HT1080 (cell line): ENCODE data around the gene AQP1. TPM values are rescaled to one million over a fixed set of nuclear protein-coding genes. Genes with fewer than 3 reads are reported as not detected.

Source experiments
- DNase-seq: peaks from one replicate; pipeline ENCODE4 v3.0.0-alpha.2; 2015; ENCODE audit warnings: low read depth
- total RNA-seq: library from RNA; depleted of rRNA; stranded (reverse); fragments of >200 nt; shearing (Covaris generic); gene quantifications from 2 replicates; pipeline ENCODE4 v1.2.3, GENCODE V29; 2014

Gene AQP1
- total RNA-seq, 1 experiment from 2014 or later: not detected

DNA sequence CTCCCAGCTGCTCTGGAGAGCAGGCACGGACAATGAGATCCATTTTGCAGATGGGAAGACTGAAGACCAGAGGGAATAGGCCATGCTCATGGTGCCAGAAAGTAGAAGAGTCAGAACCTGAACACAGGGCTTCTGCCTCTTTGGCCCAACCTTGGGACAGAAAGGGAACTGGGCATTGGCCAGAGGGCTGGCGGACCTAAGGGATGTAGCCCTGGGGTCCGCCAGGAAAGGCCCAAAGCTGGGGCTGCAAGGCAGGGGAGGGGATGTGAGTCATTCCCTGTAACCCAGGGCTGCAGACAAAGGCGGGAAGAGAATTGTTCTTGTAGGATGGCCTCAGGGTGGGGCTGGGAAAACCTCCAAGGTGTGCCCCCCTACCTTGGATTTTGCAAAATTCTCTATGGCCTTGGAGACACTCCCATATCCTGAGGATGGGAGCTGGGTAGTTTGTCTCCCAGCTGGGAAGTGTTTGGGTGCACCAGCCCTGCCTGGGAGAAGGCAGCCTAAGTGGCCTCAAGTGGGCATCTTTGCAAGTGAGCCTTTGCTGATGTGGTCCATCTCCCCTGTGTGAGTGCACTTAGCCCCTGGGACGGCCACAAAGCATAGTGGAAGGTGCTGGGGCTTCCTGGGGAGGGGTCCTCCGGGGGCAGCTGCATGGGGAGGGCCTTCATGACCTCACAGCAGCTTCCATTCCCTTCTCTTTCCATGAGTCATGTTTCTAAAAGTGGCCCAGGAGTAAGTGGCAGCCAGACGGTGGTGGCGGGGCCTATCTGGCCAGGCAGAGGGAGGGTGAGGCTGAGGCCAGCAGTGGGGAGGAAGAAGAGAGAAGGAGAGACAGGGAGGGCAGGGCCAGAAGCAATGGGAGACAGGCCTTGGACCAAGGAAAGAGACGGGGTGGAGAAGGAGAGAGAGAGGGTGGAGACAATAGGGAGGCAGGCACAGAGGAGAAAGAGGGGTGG lies 9.2 kb downstream of the AQP1 start:
- peak; percentile 63 for DNase-seq

GRCh38 chr7:30921540-30922401 lies 10.1 kb downstream of the AQP1 start:
- DNase-seq: no peak

DNA sequence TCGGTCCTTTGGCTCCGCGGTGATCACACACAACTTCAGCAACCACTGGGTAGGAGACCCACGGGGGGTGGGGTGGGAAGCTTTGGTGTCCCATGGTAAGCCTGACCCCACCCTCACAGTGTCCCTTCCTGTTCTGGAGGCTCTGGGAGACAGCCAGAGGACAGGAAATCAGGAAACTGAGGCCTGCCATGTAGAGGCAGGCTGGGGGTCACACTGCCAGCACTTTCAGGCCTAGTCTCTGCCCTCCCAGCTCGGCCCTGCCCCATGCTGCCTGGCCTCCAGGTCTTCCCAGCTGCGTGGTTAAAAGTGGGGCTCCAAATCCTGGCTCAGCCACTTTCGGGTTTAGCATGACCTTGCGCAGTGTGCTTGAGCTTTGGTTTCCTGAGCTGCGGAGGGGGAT lies 10.9 kb downstream of the AQP1 start:
- no peak for DNase-seq

- DNase-seq: no peak
These were observed 11.5 kb downstream of the AQP1 start for GRCh38 chr7:30923009-30923773.

DNA sequence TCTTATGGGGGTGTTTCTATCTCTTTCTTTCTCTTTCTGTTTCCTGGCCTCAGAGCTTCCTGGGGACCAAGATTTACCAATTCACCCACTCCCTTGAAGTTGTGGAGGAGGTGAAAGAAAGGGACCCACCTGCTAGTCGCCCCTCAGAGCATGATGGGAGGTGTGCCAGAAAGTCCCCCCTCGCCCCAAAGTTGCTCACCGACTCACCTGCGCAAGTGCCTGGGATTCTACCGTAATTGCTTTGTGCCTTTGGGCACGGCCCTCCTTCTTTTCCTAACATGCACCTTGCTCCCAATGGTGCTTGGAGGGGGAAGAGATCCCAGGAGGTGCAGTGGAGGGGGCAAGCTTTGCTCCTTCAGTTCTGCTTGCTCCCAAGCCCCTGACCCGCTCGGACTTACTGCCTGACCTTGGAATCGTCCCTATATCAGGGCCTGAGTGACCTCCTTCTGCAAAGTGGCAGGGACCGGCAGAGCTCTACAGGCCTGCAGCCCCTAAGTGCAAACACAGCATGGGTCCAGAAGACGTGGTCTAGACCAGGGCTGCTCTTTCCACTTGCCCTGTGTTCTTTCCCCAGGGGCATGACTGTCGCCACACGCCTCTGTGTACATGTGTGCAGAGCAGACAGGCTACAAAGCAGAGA lies 12.2 kb downstream of the AQP1 start:
- no peak for DNase-seq

DNA sequence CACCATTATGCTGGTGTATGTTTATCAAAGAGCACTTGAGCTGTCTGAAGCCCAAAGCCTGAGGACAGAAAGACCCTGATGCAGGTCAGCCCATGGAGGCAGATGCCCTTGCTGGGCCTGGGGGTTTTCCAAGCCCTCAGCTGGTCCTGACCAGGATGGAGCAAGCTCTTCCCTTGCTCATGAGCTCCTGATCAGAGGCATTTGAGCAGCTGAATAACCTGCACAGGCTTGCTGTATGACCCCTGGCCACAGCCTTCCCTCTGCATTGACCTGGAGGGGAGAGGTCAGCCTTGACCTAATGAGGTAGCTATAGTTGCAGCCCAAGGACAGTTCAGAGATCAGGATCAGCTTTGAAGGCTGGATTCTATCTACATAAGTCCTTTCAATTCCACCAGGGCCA lies 13.0 kb downstream of the AQP1 start:
- no peak for DNase-seq

DNA sequence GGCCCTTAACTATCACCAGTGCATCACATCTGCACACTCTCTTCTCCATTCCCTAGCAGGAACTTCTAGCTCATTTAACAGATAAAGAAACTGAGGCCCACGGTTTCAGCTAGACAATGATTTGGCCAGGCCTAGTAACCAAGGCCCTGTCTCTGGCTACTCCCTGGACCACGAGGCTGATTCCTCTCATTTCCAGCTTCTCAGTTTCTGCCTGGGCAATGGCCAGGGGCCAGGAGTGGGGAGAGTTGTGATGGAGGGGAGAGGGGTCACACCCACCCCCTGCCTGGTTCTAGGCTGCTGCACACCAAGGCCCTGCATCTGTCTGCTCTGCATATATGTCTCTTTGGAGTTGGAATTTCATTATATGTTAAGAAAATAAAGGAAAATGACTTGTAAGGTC lies 13.5 kb downstream of the AQP1 start:
- no peak for DNase-seq

GRCh38 chr7:30925913-30926312 lies 14.3 kb downstream of the AQP1 start:
- no peak for DNase-seq

- no peak for DNase-seq
These were observed 14.7 kb downstream of the AQP1 start for GRCh38 chr7:30926313-30926712.

DNA sequence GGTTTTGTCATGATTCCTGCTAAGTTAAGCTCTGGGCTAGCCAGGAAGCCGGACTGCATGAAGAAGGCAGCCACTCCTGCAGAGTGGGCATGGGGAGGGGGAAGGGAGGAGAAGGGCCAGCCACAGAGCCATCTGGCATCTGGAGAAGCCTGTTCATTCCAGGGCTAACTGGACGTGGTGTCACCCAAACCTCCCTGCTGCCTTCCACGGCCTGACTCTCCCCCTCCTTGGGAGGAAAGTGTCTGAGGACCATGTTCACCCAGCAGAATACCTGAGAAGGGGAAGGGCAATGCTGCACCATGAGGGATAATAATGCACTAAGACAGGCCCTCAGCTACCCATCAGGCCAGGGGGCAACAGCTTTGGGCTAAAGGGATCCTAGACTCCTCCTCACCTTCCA lies 15.4 kb downstream of the AQP1 start:
- no peak for DNase-seq

- DNase-seq: no peak
These were observed 15.9 kb downstream of the AQP1 start for GRCh38 chr7:30927559-30927958.

DNA sequence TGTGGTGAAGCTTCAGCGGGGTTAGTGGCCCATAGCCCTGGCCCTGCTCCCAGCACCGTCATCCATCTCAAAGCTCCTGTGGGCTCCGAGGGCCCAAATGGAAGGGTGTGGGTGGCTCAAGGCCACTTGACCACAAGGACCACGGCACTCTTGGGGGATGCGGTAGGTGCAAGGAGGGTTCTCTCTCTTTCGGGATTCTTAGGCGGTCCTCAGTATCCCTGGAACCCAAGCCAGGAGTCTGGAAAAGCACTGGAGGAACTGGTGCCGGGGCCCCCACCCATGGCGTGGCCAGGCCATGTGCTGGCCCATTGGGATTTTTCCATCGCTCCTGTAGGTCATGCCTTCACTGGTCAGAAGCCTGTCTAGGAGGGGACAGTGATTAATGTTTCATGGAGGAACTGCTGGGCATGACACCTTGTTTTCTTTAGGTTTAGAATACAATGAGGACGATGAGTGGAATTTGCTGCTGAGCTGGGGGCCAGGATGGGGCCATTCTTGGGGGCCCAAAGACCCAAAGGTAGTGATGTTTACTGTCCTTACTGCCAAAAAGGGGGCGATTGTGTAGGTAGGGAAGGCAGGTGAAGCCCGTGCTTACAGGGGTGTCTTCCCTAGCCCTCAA lies 16.7 kb downstream of the AQP1 start:
- no peak for DNase-seq

DNA sequence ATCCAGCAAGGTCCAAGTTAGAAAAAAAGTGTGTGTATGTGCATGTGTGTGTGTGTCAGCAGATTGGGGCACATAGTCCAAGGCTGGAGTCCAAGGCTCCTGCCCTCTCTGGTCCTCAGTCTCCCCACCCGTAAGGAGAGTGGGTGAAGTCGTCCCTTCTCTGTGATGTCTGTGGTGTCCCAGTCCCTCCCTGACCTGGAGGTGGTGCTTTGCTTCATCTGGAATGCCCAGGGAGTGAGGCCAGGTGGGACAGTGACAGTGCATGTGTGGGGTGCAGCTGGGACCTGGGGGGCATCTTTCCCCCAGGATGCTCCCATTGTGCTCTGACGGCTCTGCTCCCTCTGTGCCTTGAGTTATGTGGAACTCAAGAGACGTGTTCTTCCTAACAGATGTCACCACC lies 18.0 kb downstream of the AQP1 start:
- DNase-seq: no peak

DNA sequence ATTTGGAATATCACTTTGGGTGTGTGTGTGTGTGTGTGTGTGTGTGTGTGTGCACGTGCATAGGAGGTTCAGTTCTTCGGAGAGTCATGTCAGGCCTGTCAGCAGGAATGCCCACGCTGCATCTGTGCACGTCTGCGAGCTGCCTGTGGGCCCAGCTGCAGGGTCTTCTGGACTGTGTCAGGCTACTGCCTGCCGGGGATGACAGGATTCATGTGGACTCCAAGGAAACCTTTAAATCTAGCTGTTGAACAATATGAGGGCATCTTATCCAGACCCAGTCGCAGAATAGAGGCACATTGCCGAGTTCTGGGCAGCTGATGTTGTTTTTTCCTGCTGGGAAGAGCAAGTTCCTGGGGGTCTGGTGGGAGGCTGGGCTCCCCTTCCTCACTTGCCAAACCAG lies 19.0 kb downstream of the AQP1 start:
- no peak for DNase-seq

GRCh38 chr7:30931161-30931928 lies 19.7 kb downstream of the AQP1 start:
- DNase-seq: no peak

GRCh38 chr7:30931929-30932540 lies 20.4 kb downstream of the AQP1 start:
- DNase-seq: no peak

- no peak for DNase-seq
These were observed 20.9 kb downstream of the AQP1 start for GRCh38 chr7:30932562-30932961.

GRCh38 chr7:30933124-30933974 lies 21.7 kb downstream of the AQP1 start:
- no peak for DNase-seq
